Mucosa of descending colon (tissue), 3 donors: ENCODE measurements around the gene IL21R. TPM values are rescaled to one million over a fixed set of nuclear protein-coding genes. Genes with fewer than 3 reads are reported as not detected.

ENCODE experiments used
- ATAC-seq: fragments of 200-7000 bp; cut with Tn5 transposase; one replicate; pipeline ENCODE4 v1.9.1; 2020; ENCODE audit warnings: mild to moderate bottlenecking, moderate library complexity
- DNase-seq, 3 donors: peaks; one replicate each; pipeline ENCODE4 v3.0.0-alpha.2; 2020
- H3K36me3 ChIP-seq: fragments of 200-600 bp; one replicate; pipeline ENCODE4 v1.8.0; 2021; ENCODE audit warnings: low read depth, mild to moderate bottlenecking
- H3K4me1 ChIP-seq: fragments of 200-600 bp; one replicate; pipeline ENCODE4 v1.8.0; 2021; ENCODE audit warnings: low read depth, mild to moderate bottlenecking
- H3K4me3 ChIP-seq: fragments of 200-600 bp; one replicate; pipeline ENCODE4 v1.8.0; 2021; ENCODE audit warnings: mild to moderate bottlenecking
- H3K9me3 ChIP-seq: fragments of 200-600 bp; one replicate; pipeline ENCODE4 v1.8.0; 2021; ENCODE audit warnings: mild to moderate bottlenecking
- intact Hi-C, 2 donors: fragments of 100-400 bp; cut with DNase I in 1 of 2; cut with micrococcal nuclease in 1 of 2; formaldehyde crosslinking; loops; one replicate each; pipeline versions ENCODE4 v1.11.0 to v1.11.1; 2022; cut with DNase I, micrococcal nuclease
- total RNA-seq, 3 donors: library from RNA; stranded (reverse); fragmentation: NEBNext Ultra II Directional in 2 of 3; extraction: Animal tissue kit (Norgen Biotek cat#: 25700) in 2 of 3; gene quantifications; one replicate each; pipeline versions ENCODE4 v1.2.1 to v1.2.4, GENCODE V29; 2021 to 2023
- TF ChIP-seq, protein P1 (sequence below): fragments of 200-600 bp; IDR thresholded peaks from one replicate; pipeline ENCODE4 v1.8.0; 2022; ENCODE audit warnings: antibody characterized with exemption, mild to moderate bottlenecking
- donor health status: DM: no; HTN: no; CAD: no; lungs with moderate emphysema.
- donor health status: DM: no; HTN: no; CAD: no.
- donor health status: DM: no; HTN: yes; CAD: no.

The IL21R gene
- total RNA-seq, 3 donors from 2014 or later, result 0.47 to 1.4 (median 1.0) TPM

DNA sequence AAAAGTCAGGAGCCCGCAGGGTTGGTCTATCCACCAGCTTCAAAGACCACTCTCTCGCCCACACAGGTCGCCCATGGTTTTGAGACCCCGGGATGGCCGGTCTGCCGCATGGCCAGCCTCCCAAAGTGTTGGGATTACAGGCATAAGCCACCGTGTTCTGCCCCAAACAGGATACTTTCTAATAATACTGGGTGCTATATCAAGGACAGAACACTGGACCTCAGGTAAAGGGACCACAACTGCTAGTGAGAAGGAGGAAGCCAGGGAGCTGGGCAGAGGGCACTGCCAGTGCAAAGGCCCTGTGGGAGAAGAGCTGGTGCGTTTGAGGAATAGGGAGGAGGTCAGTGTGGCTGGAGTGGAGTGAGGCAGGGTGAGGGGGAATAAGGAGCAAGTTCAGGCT lies 34.1 kb downstream of the IL21R start:
- H3K4me1 ChIP-seq, result no peaks in the 10 kb centered on the region
- no peaks in the 10 kb centered on the region for H3K36me3 ChIP-seq
- DNase-seq (no peak), ATAC-seq (no peak)
- intact Hi-C loops, result no loop called here
- no peaks in the 10 kb centered on the region for H3K9me3 ChIP-seq
- H3K4me3 ChIP-seq, result no peak overlapping the region
- TF ChIP-seq, protein P1, sequence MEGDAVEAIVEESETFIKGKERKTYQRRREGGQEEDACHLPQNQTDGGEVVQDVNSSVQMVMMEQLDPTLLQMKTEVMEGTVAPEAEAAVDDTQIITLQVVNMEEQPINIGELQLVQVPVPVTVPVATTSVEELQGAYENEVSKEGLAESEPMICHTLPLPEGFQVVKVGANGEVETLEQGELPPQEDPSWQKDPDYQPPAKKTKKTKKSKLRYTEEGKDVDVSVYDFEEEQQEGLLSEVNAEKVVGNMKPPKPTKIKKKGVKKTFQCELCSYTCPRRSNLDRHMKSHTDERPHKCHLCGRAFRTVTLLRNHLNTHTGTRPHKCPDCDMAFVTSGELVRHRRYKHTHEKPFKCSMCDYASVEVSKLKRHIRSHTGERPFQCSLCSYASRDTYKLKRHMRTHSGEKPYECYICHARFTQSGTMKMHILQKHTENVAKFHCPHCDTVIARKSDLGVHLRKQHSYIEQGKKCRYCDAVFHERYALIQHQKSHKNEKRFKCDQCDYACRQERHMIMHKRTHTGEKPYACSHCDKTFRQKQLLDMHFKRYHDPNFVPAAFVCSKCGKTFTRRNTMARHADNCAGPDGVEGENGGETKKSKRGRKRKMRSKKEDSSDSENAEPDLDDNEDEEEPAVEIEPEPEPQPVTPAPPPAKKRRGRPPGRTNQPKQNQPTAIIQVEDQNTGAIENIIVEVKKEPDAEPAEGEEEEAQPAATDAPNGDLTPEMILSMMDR, result no peak

DNA sequence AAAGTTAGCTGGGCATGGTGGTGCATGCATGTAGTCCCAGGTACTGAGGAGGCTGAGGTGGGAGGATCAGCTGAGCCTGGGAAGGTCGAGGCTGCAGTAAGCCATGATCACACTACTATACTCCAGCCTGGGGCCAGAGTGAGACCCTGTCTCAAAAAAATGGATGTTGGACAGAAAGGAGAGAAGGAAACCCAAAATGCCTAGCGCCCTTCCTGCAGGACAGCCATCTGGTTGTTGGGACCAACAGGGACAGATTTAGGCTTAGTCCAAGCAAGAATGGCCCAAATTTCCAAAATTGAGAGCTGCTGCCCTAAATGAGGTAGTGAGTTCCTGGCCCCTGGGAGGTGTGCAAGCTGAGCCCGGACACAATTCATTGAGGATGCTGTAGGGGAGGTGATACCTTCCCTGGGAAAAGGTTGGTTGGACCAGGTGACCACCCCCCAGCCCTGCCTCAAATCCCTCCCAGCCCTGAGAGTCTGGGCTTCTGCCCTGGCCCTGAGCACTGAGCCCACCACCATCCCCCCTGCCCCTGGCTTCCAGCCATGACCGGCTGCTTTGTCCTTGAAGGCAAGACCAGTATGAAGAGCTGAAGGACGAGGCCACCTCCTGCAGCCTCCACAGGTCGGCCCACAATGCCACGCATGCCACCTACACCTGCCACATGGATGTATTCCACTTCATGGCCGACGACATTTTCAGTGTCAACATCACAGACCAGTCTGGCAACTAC lies 35.1 kb downstream of the IL21R start:
- Histone ChIP-seq H3K9me3 (no peaks in the 10 kb centered on the region), H3K4me1 (no peaks in the 10 kb centered on the region), H3K4me3 (no peak overlapping the region), H3K36me3 (no peaks in the 10 kb centered on the region)
- intact Hi-C loops, result no loop called here
- ATAC-seq (no peak), DNase-seq (no peak)
- TF ChIP-seq, protein P1, result no peak

DNA sequence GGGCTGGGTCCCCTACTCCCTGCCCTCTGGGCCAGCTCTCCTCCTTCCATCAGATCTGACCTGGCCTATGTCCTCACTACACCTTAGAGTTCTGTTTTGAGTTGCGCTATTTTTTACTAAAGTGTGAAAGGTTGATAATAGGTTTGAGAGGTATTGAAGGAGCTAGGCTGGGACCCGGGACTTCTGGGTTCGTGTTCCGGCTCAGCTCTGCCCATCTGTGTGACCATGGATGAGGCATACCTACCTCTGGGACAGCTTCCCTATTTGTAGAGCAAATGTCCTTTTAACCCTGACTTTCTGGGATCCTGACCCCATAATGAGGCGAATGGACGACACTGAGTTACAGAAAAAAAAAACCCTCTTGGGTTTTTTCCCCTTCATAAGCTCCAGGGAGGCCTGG lies 36.0 kb downstream of the IL21R start:
- Histone ChIP-seq H3K4me1 (no peaks in the 10 kb centered on the region), H3K4me3 (no peak overlapping the region), H3K9me3 (no peaks in the 10 kb centered on the region), H3K36me3 (no peaks in the 10 kb centered on the region)
- TF ChIP-seq, protein P1, result no peak
- DNase-seq (no peak), ATAC-seq (no peak)
- intact Hi-C loops, result no loop called here

DNA sequence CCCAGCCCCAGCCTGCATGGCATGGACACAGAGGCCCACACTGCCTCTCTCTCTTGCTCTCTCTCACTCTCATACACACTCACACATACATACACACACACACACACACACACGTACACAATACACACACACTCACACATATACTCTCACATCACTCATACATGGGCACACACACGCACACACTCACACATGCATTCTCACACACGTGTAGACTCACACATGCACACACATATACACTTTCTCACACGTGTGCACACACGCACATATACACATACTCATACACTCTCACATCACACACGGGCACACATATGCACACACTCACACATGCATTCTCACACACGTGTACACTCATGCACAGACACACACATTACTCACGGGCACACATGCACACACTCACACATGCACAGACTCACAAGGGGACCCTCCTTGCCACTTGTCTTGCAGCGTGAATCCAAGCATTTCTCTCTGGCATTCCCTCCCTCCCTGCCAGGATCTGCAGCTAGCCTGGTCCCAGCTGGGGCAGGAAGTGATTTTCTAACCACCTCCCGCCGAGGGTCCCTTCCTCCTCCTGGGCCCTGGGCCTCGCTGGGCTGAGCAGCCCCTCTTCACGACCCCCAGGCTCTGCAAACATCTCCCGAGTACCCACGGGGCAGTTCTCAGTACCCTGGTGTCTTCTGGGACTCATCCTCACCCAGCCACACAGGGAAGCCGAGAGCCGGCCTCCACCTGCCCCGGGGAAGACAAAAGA lies 37.5 kb downstream of the IL21R start:
- Histone ChIP-seq H3K9me3 (peaks cover 2% of the 10 kb centered on the region), H3K4me3 (no peak overlapping the region), H3K36me3 (no peaks in the 10 kb centered on the region), H3K4me1 (no peaks in the 10 kb centered on the region)
- DNase-seq (no peak), ATAC-seq (no peak)
- intact Hi-C loops, result no loop called here
- TF ChIP-seq, protein P1, result no peak

DNA sequence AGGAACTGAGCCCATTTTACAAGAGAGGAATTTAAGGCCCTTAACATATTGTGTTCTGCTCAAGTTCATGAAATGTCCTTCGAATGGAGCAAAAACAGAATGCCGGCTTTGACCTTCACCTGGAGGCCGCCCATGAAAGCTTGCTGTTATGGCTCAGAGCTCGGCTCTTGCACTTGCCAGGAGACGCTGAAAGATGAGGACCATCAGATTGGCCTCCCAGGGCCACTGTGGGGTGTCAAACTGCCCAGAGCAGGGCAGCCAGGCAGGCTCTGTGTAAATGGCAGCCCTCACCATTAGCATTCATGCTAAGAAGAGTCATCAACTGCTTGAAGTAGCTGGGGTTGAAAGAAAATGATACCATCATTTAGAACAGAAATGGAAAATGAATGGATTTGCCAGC lies 39.3 kb downstream of the IL21R start:
- H3K36me3 ChIP-seq, result no peaks in the 10 kb centered on the region
- intact Hi-C loops, result no loop called here
- DNase-seq (no peak), ATAC-seq (no peak)
- no peak overlapping the region for H3K4me3 ChIP-seq
- H3K9me3 ChIP-seq, result peaks cover 9% of the 10 kb centered on the region
- no peaks in the 10 kb centered on the region for H3K4me1 ChIP-seq
- TF ChIP-seq, protein P1, result no peak
